Esophagus muscularis mucosa (tissue), 4 donors: ENCODE measurements around the gene DNAJC27. TPM values are rescaled to one million over a fixed set of nuclear protein-coding genes. Genes with fewer than 3 reads are reported as not detected.
"Not testable (repeated sequence)": the region's sequence is repeated elsewhere in the genome, so short reads cannot be mapped to it uniquely, and the experiment has no call there.

Experiments used
- DNase-seq: peaks from one replicate; pipeline ENCODE4 v3.0.0-alpha.2; 2017; ENCODE audit errors: extremely low spot score
- H3K27ac ChIP-seq, 4 donors: fragments of 200-600 bp; sonication (generic); replicated peaks in 1 of 4; 1 replicate in 3 of 4; 2 replicates in 1 of 4; pipeline ENCODE4 v1.5.1; 2016 to 2019; ENCODE audit warnings: mild to moderate bottlenecking in 1 of 4
- H3K27me3 ChIP-seq, 4 donors: fragments of 200-600 bp; sonication (generic); one replicate each; pipeline versions ENCODE4 v1.5.1 to v1.6.0; 2016 to 2019
- H3K36me3 ChIP-seq, 4 donors: fragments of 200-600 bp; sonication (generic); one replicate each; pipeline ENCODE4 v1.5.1; 2016 to 2019
- H3K4me1 ChIP-seq, 4 donors: fragments of 200-600 bp; sonication (generic); one replicate each; pipeline ENCODE4 v1.5.1; 2016 to 2019
- H3K4me3 ChIP-seq, 4 donors: fragments of 200-600 bp; sonication (generic); 1 replicate in 2 of 4; 2 replicates in 2 of 4; pipeline ENCODE4 v1.5.1; 2016 to 2019; ENCODE audit warnings: mild to moderate bottlenecking in 4 of 4, moderate library complexity in 1 of 4
- H3K9me3 ChIP-seq, 4 donors: fragments of 200-600 bp; sonication (generic); 1 replicate in 3 of 4; 2 replicates in 1 of 4; pipeline ENCODE4 v1.5.1; 2016 to 2019
- EP300 ChIP-seq: sonication (generic); formaldehyde crosslinking; IDR thresholded peaks from one replicate; pipeline ENCODE4 v1.6.1; 2017; ENCODE audit warnings: antibody characterized with exemption
- POLR2A ChIP-seq: fragments of 450-650 bp; IDR thresholded peaks from one replicate; pipeline ENCODE4 v1.6.1; 2017; ENCODE audit warnings: antibody characterized with exemption, moderate library complexity, mild to moderate bottlenecking, low read depth
- POLR2AphosphoS5 ChIP-seq, 2 donors: sonication (generic); formaldehyde crosslinking; IDR thresholded peaks; one replicate each; pipeline ENCODE4 v1.6.1; 2017; ENCODE audit warnings: antibody characterized with exemption in 2 of 2
- WGBS: methylation state at CpG from one replicate; pipeline ENCODE4 v1.1.5; 2018; 5-methylcytosine and 5-hydroxymethylcytosine counted together
- intact Hi-C: fragments of 100-400 bp; cut with DNase I; formaldehyde crosslinking; loops from one replicate; pipeline ENCODE4 v1.15.1; 2023
- total RNA-seq, 4 donors: library from RNA; depleted of rRNA; stranded (reverse); fragments of >200 nt; gene quantifications; one replicate each; pipeline versions ENCODE4 v1.1.0 to v1.2.1, GENCODE V29; 2016
- TF ChIP-seq, protein P1 (sequence below), 3 experiments: fragments of 200-600 bp in 2 of 3; fragments of 450-650 bp in 1 of 3; sonication (generic) in 2 of 3; IDR thresholded peaks; one replicate each; pipeline ENCODE4 v1.5.1; 2017 to 2019; ENCODE audit warnings: antibody characterized with exemption in 3 of 3, mild to moderate bottlenecking in 2 of 3, moderate library complexity in 1 of 3

DNAJC27 gene
- total RNA-seq, result 1 to 10 TPM; 5.8 to 8.6 (median 7.5) TPM

DNA sequence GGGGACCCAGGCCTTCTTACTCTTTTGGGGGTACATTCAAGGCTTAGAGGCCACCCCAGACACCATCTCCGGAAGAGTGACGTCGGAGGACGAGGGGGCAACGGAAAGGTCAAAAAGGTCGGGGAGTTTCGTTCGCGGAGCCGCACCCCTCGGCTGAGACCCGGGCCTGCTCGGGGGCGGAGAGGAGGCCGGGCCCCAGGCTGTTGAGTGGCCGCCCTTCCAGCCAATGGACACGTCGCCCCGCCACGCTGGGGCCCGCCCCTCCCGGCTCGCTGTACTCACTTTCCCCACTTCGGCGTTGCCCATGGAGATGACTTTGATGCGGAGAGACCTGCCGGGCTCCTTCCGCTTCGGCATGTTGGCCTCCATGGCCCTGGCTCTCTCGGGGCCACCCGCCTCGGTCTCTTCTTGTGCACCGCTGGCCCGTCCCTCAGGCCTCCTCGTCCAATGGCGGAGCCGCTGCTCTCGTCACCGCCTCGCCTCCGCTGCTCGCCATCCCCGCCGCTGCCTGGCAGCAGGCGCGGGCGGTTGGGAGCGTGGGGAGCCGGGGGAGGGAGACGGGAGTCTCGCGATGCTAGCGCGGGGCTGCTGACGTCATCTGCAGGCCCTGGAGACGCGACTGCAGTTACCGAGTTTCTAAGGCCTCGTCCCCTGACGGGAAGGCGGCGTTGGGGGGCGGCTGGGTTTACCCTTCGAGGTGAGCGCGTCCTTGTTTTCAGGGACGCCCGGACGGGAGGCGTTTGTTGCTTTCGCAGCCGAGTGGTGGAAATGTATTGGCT is at the start of gene DNAJC27:
Gene DNAJC27 (minus strand): TSS at position 420 of the 779 bp plus-strand sequence. CDS start 51 bp downstream, at position 369.
- Histone ChIP-seq H3K4me1 (peaks cover 4 to 31% (median 29%) of the 10 kb centered on the region in 4 donors), H3K27me3 (no peaks in the 10 kb centered on the region), H3K9me3 (no peaks in the 10 kb centered on the region), H3K4me3 (peak within 1 kb of the TSS; percentile 65 to 87 (median 74)), H3K36me3 (peaks cover 0 to 7% (median 4%) of the 10 kb centered on the region in 4 donors), H3K27ac (peak within 1 kb of the TSS; percentile 93 to 99 (median 96))
- under 1% methylated on average over 31 of the region's 72 CpGs for WGBS
- intact Hi-C loops, result no loop called here
- DNase-seq, result peak; percentile 99
- TF ChIP-seq, protein P1, sequence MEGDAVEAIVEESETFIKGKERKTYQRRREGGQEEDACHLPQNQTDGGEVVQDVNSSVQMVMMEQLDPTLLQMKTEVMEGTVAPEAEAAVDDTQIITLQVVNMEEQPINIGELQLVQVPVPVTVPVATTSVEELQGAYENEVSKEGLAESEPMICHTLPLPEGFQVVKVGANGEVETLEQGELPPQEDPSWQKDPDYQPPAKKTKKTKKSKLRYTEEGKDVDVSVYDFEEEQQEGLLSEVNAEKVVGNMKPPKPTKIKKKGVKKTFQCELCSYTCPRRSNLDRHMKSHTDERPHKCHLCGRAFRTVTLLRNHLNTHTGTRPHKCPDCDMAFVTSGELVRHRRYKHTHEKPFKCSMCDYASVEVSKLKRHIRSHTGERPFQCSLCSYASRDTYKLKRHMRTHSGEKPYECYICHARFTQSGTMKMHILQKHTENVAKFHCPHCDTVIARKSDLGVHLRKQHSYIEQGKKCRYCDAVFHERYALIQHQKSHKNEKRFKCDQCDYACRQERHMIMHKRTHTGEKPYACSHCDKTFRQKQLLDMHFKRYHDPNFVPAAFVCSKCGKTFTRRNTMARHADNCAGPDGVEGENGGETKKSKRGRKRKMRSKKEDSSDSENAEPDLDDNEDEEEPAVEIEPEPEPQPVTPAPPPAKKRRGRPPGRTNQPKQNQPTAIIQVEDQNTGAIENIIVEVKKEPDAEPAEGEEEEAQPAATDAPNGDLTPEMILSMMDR (IDR thresholded peaks at IDR 0.05), result no peak
- peak; percentile 22 for TF ChIP-seq EP300
- peak; percentile 99 for TF ChIP-seq POLR2AphosphoS5 (IDR thresholded peaks at IDR 0.05)
- TF ChIP-seq POLR2A, result peak; percentile 93

GRCh38 chr2:25018681-25019080 is 46.9 kb upstream of the DNAJC27 start:
- Histone ChIP-seq H3K4me3 (no peak overlapping the region), H3K9me3 (no peaks in the 10 kb centered on the region), H3K27ac (no peak overlapping the region), H3K4me1 (no peaks in the 10 kb centered on the region), H3K36me3 (no peaks in the 10 kb centered on the region), H3K27me3 (no peaks in the 10 kb centered on the region)
- intact Hi-C loops, result no loop called here
- 96% methylated on average over 7 of the region's 7 CpGs for WGBS
- TF ChIP-seq, protein P1 (IDR thresholded peaks at IDR 0.05), result no peak
- TF ChIP-seq POLR2AphosphoS5 (IDR thresholded peaks at IDR 0.05), result no peak
- TF ChIP-seq EP300, result no peak
- no peak for TF ChIP-seq POLR2A
- DNase-seq, result no peak

GRCh38 chr2:25014631-25015030 is 42.9 kb upstream of the DNAJC27 start:
- no peak for DNase-seq
- H3K27me3 ChIP-seq, result no peaks in the 10 kb centered on the region
- no peaks in the 10 kb centered on the region for H3K9me3 ChIP-seq
- no peaks in the 10 kb centered on the region for H3K4me1 ChIP-seq
- H3K36me3 ChIP-seq, result no peaks in the 10 kb centered on the region
- intact Hi-C loops, result no loop called here
- TF ChIP-seq, protein P1 (IDR thresholded peaks at IDR 0.05), result no peak
- TF ChIP-seq POLR2AphosphoS5 (IDR thresholded peaks at IDR 0.05), result no peak
- no peak for TF ChIP-seq POLR2A
- TF ChIP-seq EP300, result no peak
- WGBS, result 97% methylated on average over 9 of the region's 9 CpGs
- H3K4me3 ChIP-seq, result no peak overlapping the region
- no peak overlapping the region for H3K27ac ChIP-seq

GRCh38 chr2:25011342-25011741 is 39.6 kb upstream of the DNAJC27 start:
- DNase-seq, intact Hi-C loops, H3K36me3 ChIP-seq, H3K4me3 ChIP-seq, H3K27me3 ChIP-seq, H3K27ac ChIP-seq, H3K9me3 ChIP-seq, H3K4me1 ChIP-seq: not testable (repeated sequence)
- 97% methylated on average over 2 of the region's 2 CpGs for WGBS

GRCh38 chr2:25009954-25010353 is 38.2 kb upstream of the DNAJC27 start:
- H3K36me3 ChIP-seq, result no peaks in the 10 kb centered on the region
- no peaks in the 10 kb centered on the region for H3K27me3 ChIP-seq
- H3K27ac ChIP-seq, result no peak overlapping the region
- H3K9me3 ChIP-seq, result no peaks in the 10 kb centered on the region
- TF ChIP-seq POLR2AphosphoS5 (IDR thresholded peaks at IDR 0.05), result no peak
- no peak for TF ChIP-seq EP300
- TF ChIP-seq POLR2A, result no peak
- TF ChIP-seq, protein P1 (IDR thresholded peaks at IDR 0.05), result no peak
- H3K4me3 ChIP-seq, result no peak overlapping the region
- 80% methylated on average over 11 of the region's 11 CpGs for WGBS
- H3K4me1 ChIP-seq, result no peaks in the 10 kb centered on the region
- intact Hi-C loops, result no loop called here
- DNase-seq, result no peak
